Vagina (tissue), 2 donors: ENCODE data around the gene SMIM43. TPM values are rescaled to one million over a fixed set of nuclear protein-coding genes. Genes with fewer than 3 reads are reported as not detected.

Experiments
- DNase-seq, 2 donors: peaks; one replicate each; pipeline ENCODE4 v3.0.0-alpha.2; 2017; ENCODE audit errors: extremely low spot score in 2 of 2
- H3K27ac ChIP-seq: fragments of 200-600 bp; sonication (generic); one replicate; pipeline ENCODE4 v1.5.1; 2019
- H3K27me3 ChIP-seq: fragments of 200-600 bp; sonication (generic); one replicate; pipeline ENCODE4 v1.5.1; 2019
- H3K36me3 ChIP-seq, 2 donors: fragments of 200-600 bp; sonication (generic); one replicate each; pipeline ENCODE4 v1.5.1; 2017 to 2019
- H3K4me1 ChIP-seq: fragments of 200-600 bp; sonication (generic); one replicate; pipeline ENCODE4 v1.5.1; 2019
- H3K4me3 ChIP-seq, 2 donors: fragments of 200-600 bp; sonication (generic); 1 replicate in 1 of 2; 2 replicates in 1 of 2; pipeline ENCODE4 v1.5.1; 2016 to 2019
- H3K9me3 ChIP-seq: fragments of 200-600 bp; sonication (generic); one replicate; pipeline ENCODE4 v1.5.1; 2019
- CTCF ChIP-seq, 3 experiments: fragments of 450-650 bp in 2 of 3; fragments of 200-600 bp in 1 of 3; sonication (generic) in 1 of 3; IDR thresholded peaks; one replicate each; pipeline ENCODE4 v1.5.1; 2017 to 2019; ENCODE audit warnings: antibody characterized with exemption in 3 of 3, mild to moderate bottlenecking in 2 of 3, moderate library complexity in 2 of 3
- POLR2A ChIP-seq, 2 donors: fragments of 450-650 bp; IDR thresholded peaks; one replicate each; pipeline ENCODE4 v1.6.1; 2017; ENCODE audit warnings: antibody characterized with exemption in 2 of 2, mild to moderate bottlenecking in 2 of 2, moderate library complexity in 2 of 2
- POLR2AphosphoS5 ChIP-seq, 2 donors: sonication (generic); formaldehyde crosslinking; IDR thresholded peaks; one replicate each; pipeline ENCODE4 v1.9.0; 2017; ENCODE audit warnings: antibody characterized with exemption in 2 of 2, mild to moderate bottlenecking in 2 of 2, low read depth in 1 of 2; ENCODE audit not compliant: insufficient read depth in 1 of 2
- intact Hi-C: fragments of 100-400 bp; cut with DNase I; formaldehyde crosslinking; loops from one replicate; pipeline ENCODE4 v1.15.1; 2023
- total RNA-seq: library from RNA; depleted of rRNA; stranded (reverse); fragments of >200 nt; gene quantifications from one replicate; pipeline ENCODE4 v1.2.3, GENCODE V29; 2016

SMIM43 gene
- total RNA-seq, 1 donor from 2014 or later = not detected

GRCh38 chr4:121785479-121785878 lies 20.5 kb upstream of the SMIM43 start:
- TF ChIP-seq POLR2AphosphoS5 (IDR thresholded peaks at IDR 0.05; ENCODE audit: insufficient read depth in 1 of 2, low read depth in 1 of 2) (no peak), POLR2A (IDR thresholded peaks at IDR 0.05) (no peak), CTCF (IDR thresholded peaks at IDR 0.05) (no peak)
- DNase-seq = no peak
- Histone ChIP-seq H3K36me3 (no peaks in the 10 kb centered on the region), H3K4me1 (no peaks in the 10 kb centered on the region), H3K27me3 (no peaks in the 10 kb centered on the region), H3K27ac (no peak overlapping the region), H3K9me3 (no peaks in the 10 kb centered on the region), H3K4me3 (no peak overlapping the region)
- intact Hi-C loops = no loop called here

GRCh38 chr4:121784975-121785374 lies 20.0 kb upstream of the SMIM43 start:
- Histone ChIP-seq H3K36me3 (no peaks in the 10 kb centered on the region), H3K9me3 (no peaks in the 10 kb centered on the region), H3K27me3 (no peaks in the 10 kb centered on the region), H3K27ac (no peak overlapping the region), H3K4me1 (no peaks in the 10 kb centered on the region), H3K4me3 (no peak overlapping the region)
- intact Hi-C loops = no loop called here
- TF ChIP-seq POLR2A (IDR thresholded peaks at IDR 0.05) = no peak
- TF ChIP-seq CTCF (IDR thresholded peaks at IDR 0.05) = no peak
- TF ChIP-seq POLR2AphosphoS5 (IDR thresholded peaks at IDR 0.05; ENCODE audit: insufficient read depth in 1 of 2, low read depth in 1 of 2) = no peak
- no peak for DNase-seq

DNA sequence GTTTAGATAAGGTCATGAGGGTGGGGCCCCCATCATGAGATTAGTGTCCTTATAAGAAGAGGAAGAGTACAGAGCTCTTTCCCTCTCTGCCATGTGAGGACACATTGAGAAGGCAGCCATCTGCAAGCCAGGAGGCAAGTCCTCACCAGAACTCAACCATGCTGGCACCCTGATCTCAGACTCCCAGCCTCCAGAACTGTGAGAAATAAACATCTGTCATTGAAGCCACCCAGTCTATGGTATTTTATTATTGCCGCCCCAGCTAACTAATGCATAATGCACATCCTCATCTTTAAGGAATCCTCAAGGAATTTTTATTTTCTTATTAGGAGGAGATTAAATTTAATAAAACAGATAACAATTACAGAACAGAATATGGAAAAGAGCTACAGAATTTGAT lies 19.4 kb upstream of the SMIM43 start:
- DNase-seq = no peak
- H3K4me3 ChIP-seq = no peak overlapping the region
- no peak for TF ChIP-seq CTCF (IDR thresholded peaks at IDR 0.05)
- no peak for TF ChIP-seq POLR2AphosphoS5 (IDR thresholded peaks at IDR 0.05; ENCODE audit: insufficient read depth in 1 of 2, low read depth in 1 of 2)
- TF ChIP-seq POLR2A (IDR thresholded peaks at IDR 0.05) = no peak
- H3K4me1 ChIP-seq = no peaks in the 10 kb centered on the region
- H3K27ac ChIP-seq = no peak overlapping the region
- no peaks in the 10 kb centered on the region for H3K27me3 ChIP-seq
- H3K36me3 ChIP-seq = no peaks in the 10 kb centered on the region
- no peaks in the 10 kb centered on the region for H3K9me3 ChIP-seq
- intact Hi-C loops = no loop called here

- no peaks in the 10 kb centered on the region for H3K27me3 ChIP-seq
- no peak for DNase-seq
- H3K27ac ChIP-seq = no peak overlapping the region
- intact Hi-C loops = no loop called here
- no peaks in the 10 kb centered on the region for H3K9me3 ChIP-seq
- TF ChIP-seq POLR2AphosphoS5 (IDR thresholded peaks at IDR 0.05; ENCODE audit: insufficient read depth in 1 of 2, low read depth in 1 of 2) (no peak), POLR2A (IDR thresholded peaks at IDR 0.05) (no peak)
- no peaks in the 10 kb centered on the region for H3K36me3 ChIP-seq
- H3K4me1 ChIP-seq = no peaks in the 10 kb centered on the region
- no peak overlapping the region for H3K4me3 ChIP-seq
These were observed 18.2 kb upstream of the SMIM43 start for GRCh38 chr4:121783210-121783609.

DNA sequence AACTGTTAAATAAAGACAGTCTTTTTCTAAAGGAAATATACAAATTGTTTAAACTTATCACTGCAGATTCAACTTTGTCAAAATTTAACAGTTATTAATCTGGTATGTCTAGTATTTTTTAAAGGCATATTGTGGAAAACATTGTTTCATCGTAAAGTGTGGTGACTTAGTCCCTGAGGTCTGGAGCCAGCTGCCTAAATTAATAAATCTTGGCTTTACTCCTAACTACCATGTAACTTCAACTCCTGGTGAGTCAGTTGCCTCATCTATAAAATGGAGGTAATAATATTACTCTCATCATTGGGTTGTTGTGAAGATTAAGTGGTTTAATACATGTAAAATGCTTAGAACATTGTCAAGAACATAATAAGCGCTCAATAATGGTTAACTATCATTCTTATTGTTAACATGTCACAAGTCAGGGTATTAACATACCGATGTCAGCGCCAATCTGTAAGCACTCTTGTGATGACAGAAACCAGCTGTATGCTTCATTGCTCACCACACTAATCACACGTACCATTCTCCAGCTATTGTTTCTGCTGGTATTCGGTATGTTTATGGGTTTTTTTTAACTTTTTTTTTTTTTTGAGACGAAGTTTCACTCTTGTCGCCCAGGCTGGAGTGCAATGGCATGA lies 14.1 kb upstream of the SMIM43 start:
- Histone ChIP-seq H3K9me3 (no peaks in the 10 kb centered on the region), H3K4me3 (no peak overlapping the region), H3K4me1 (no peaks in the 10 kb centered on the region), H3K27me3 (no peaks in the 10 kb centered on the region), H3K36me3 (no peaks in the 10 kb centered on the region), H3K27ac (no peak overlapping the region)
- intact Hi-C loops = no loop called here
- TF ChIP-seq POLR2A (IDR thresholded peaks at IDR 0.05) = no peak
- TF ChIP-seq POLR2AphosphoS5 (IDR thresholded peaks at IDR 0.05; ENCODE audit: insufficient read depth in 1 of 2, low read depth in 1 of 2) = no peak
- TF ChIP-seq CTCF (IDR thresholded peaks at IDR 0.05) = no peak
- DNase-seq = no peak
